Body of pancreas (tissue), 4 donors: Measurements from ENCODE around the gene BCL2L15. TPM values are rescaled to one million over a fixed set of nuclear protein-coding genes. Genes with fewer than 3 reads are reported as not detected.

Experiments used
- ATAC-seq: fragments of 150-250 bp; one replicate; pipeline ENCODE4 v1.9.1; 2016
- DNase-seq, 4 donors: peaks; one replicate each; pipeline ENCODE4 v3.0.0-alpha.2; 2019
- H3K27ac ChIP-seq, 4 donors: fragments of 200-600 bp; sonication (generic); 1 replicate in 3 of 4; 2 replicates in 1 of 4; pipeline versions ENCODE4 v1.5.1 to v1.6.1; 2016 to 2019; ENCODE audit warnings: mild to moderate bottlenecking in 1 of 4, mixed read lengths in 1 of 4, moderate library complexity in 1 of 4
- H3K27me3 ChIP-seq, 2 donors: fragments of 200-600 bp; sonication (generic); one replicate each; pipeline ENCODE4 v1.6.0; 2016; ENCODE audit warnings: mild to moderate bottlenecking in 1 of 2
- H3K36me3 ChIP-seq, 2 donors: fragments of 200-600 bp; sonication (generic); replicated peaks in 1 of 2; 2 replicates each; pipeline ENCODE4 v1.5.1; 2016; ENCODE audit warnings: low read depth in 2 of 2; ENCODE audit not compliant: insufficient read depth in 1 of 2
- H3K4me1 ChIP-seq: fragments of 200-600 bp; sonication (generic); one replicate; pipeline ENCODE4 v1.6.0; 2016
- H3K4me3 ChIP-seq, 2 donors: fragments of 200-600 bp; sonication (generic); 1 replicate in 1 of 2; 2 replicates in 1 of 2; pipeline ENCODE4 v1.5.1; 2016 to 2019
- H3K9me3 ChIP-seq, 3 donors: fragments of 200-600 bp; sonication (generic); 1 replicate in 2 of 3; 2 replicates in 1 of 3; pipeline ENCODE4 v1.5.1; 2016
- CTCF ChIP-seq, 7 experiments: fragments of 450-650 bp in 4 of 7; fragments of 200-600 bp in 3 of 7; sonication (generic) in 3 of 7; IDR thresholded peaks; one replicate each; pipeline ENCODE4 v1.5.1; 2016 to 2019; ENCODE audit warnings: antibody characterized with exemption in 7 of 7
- POLR2A ChIP-seq, 3 donors: fragments of 450-650 bp; IDR thresholded peaks; one replicate each; pipeline ENCODE4 v1.6.1; 2016; ENCODE audit warnings: antibody characterized with exemption in 3 of 3, mild to moderate bottlenecking in 2 of 3
- WGBS, 2 donors: methylation state at CpG; one replicate each; pipeline ENCODE4 v1.1.5; 2017; 5-methylcytosine and 5-hydroxymethylcytosine counted together
- intact Hi-C: fragments of 100-400 bp; cut with DNase I; formaldehyde crosslinking; loops from one replicate; pipeline ENCODE4 v1.15.1; 2023
- total RNA-seq, 2 donors: library from RNA; depleted of rRNA; stranded (reverse); fragments of >200 nt; gene quantifications; one replicate each; pipeline ENCODE4 v1.1.0, GENCODE V29; 2016

Gene BCL2L15
- total RNA-seq, 2 donors from 2014 or later = 13.5 to 28.0 TPM

GRCh38 chr1:113836534-113836933 is 50.8 kb downstream of the BCL2L15 start:
- TF ChIP-seq POLR2A (IDR thresholded peaks at IDR 0.05) = no peak
- TF ChIP-seq CTCF (IDR thresholded peaks at IDR 0.05) = no peak
- 88 to 100% methylated on average over 1 of the region's 1 CpG for WGBS, 2 donors

GRCh38 chr1:113835686-113836290 is 51.6 kb downstream of the BCL2L15 start:
- no peak for TF ChIP-seq POLR2A (IDR thresholded peaks at IDR 0.05)
- peak in 6 of 7 experiments; percentile 47 to 67 (median 64) for TF ChIP-seq CTCF (IDR thresholded peaks at IDR 0.05)
- intact Hi-C loops = loop anchor here (5.0 kb wide), 1 partner anchor 62 kb away; no protein-coding TSS in a partner anchor
- no peaks in the 10 kb centered on the region for H3K36me3 ChIP-seq
- DNase-seq = peak in 1 of 4 donors; percentile 21
- H3K4me3 ChIP-seq = no peak overlapping the region
- WGBS, 2 donors = 6 to 9% methylated on average over 4 of the region's 4 CpGs
- ATAC-seq = peak; percentile 35
- no peaks in the 10 kb centered on the region for H3K27me3 ChIP-seq
- H3K9me3 ChIP-seq = no peaks in the 10 kb centered on the region
- no peaks in the 10 kb centered on the region for H3K4me1 ChIP-seq
- no peak overlapping the region for H3K27ac ChIP-seq

More at GRCh38 chr1:113836534-113836933, 50.8 kb downstream of the BCL2L15 start:
- intact Hi-C loops = loop anchor here (5.0 kb wide), 1 partner anchor 61 kb away; no protein-coding TSS in a partner anchor
- ATAC-seq (no peak), DNase-seq (no peak)
- Histone ChIP-seq H3K27me3 (no peaks in the 10 kb centered on the region), H3K36me3 (no peaks in the 10 kb centered on the region), H3K27ac (no peak overlapping the region), H3K4me3 (no peak overlapping the region), H3K9me3 (no peaks in the 10 kb centered on the region), H3K4me1 (no peaks in the 10 kb centered on the region)

GRCh38 chr1:113834716-113835115 is 52.7 kb downstream of the BCL2L15 start:
- no peaks in the 10 kb centered on the region for H3K9me3 ChIP-seq
- ATAC-seq = no peak
- intact Hi-C loops = loop anchor here (5.0 kb wide), 1 partner anchor 63 kb away; no protein-coding TSS in a partner anchor

More at GRCh38 chr1:113834716-113835115, 52.7 kb downstream of the BCL2L15 start:
- WGBS, 2 donors = 88 to 94% methylated on average over 2 of the region's 2 CpGs
- H3K36me3 ChIP-seq = no peaks in the 10 kb centered on the region
- no peak for TF ChIP-seq POLR2A (IDR thresholded peaks at IDR 0.05)
- no peak for TF ChIP-seq CTCF (IDR thresholded peaks at IDR 0.05)
- H3K27ac ChIP-seq = no peak overlapping the region
- no peaks in the 10 kb centered on the region for H3K27me3 ChIP-seq
- no peaks in the 10 kb centered on the region for H3K4me1 ChIP-seq
- H3K4me3 ChIP-seq = no peak overlapping the region
- no peak for DNase-seq

Other genes with a start within 250 kb of the BCL2L15 start
- 10 to 100 TPM in 1 of 2 donors, 1 to 10 TPM in 1; 9.3 to 29.7 TPM for gene PHTF1, start 128.1 kb downstream of the BCL2L15 start, total RNA-seq
- gene RSBN1, start 75.1 kb downstream of the BCL2L15 start, total RNA-seq = 10 to 100 TPM; 14.2 to 17.4 TPM
- gene PTPN22, start 15.9 kb downstream of the BCL2L15 start, total RNA-seq = 1 to 10 TPM; 2.9 to 4.6 TPM
- 10 to 100 TPM; 21.3 to 33.0 TPM for gene AP4B1, start 17.2 kb upstream of the BCL2L15 start, total RNA-seq
- 1 to 10 TPM; 1.3 to 2.1 TPM for gene DCLRE1B, start 17.7 kb upstream of the BCL2L15 start, total RNA-seq
- gene HIPK1, start 41.7 kb upstream of the BCL2L15 start, total RNA-seq = 10 to 100 TPM; 22.7 to 30.1 TPM
- gene OLFML3, start 91.9 kb upstream of the BCL2L15 start, total RNA-seq = 10 to 100 TPM in 1 of 2 donors, 1 to 10 TPM in 1; 9.9 to 30.7 TPM